Stimulated activated CD4-positive, alpha-beta T cell treated with anti-CD3 and anti-CD28 coated beads, TNF-alpha, amount 100 ng/mL, for 4 hours (primary cell): ENCODE data around the gene PRM3.

ENCODE experiments used
- DNase-seq, 3 experiments: peaks; one replicate each; pipeline ENCODE4 v3.0.0-alpha.2; 2020; ENCODE audit warnings: low read depth in 3 of 3

PRM3 gene

GRCh38 chr16:11272921-11273720 lies at the start of gene PRM3:
PRM3 (minus strand) TSS chr16:11273629; CDS start chr16:11273595, 34 bp downstream.
- no peak for DNase-seq

GRCh38 chr16:11322823-11323222 lies 49.4 kb upstream of the PRM3 start:
- no peak for DNase-seq

DNA sequence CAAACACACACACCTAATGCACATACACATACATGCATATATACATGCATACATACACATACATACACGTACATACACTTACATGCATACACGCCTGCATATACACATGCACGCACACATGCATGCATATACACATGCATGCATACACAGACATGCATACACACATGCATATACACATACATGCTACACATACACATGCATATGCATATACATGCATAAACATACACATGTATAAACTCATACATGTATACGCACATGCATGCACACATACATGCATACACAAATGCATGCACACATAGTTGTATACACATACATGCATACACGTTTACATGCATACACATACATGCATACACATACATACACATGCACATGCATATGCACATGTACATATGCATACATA lies 48.2 kb upstream of the PRM3 start:
- DNase-seq = no peak

GRCh38 chr16:11320170-11320569 lies 46.7 kb upstream of the PRM3 start:
- DNase-seq = no peak

DNA sequence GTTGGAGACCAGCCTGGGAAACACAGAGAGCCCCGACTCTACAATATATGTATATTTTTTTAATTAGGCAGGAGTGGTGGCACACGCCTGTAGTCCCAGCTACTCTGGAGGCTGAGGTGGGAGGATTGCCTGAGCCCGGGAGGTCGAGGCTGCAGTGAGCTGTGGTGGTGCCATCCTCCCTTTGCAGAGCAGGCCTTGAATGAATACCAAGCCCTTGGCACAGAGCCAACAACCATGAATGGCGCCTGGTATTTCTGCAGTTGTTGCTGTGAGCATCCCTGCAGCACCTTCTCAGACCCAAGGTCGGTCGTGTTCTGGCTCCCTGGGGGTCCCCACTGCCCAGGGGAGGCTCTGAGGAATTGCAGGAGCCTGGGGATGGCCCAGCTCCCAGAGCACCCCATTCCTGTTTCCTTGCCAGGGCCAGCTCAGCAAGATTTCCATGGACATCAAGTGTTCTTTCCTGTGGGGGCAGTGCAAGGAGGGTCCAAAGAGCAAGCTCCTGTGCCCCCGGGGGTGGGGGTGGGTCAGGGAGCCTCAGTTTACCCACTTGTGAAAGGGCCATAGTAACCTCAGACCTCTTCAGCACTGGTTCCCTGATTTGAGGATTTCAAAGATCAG lies 46.2 kb upstream of the PRM3 start:
- DNase-seq = no peak

GRCh38 chr16:11318817-11319216 lies 45.4 kb upstream of the PRM3 start:
- DNase-seq = no peak

- no peak for DNase-seq
These were observed 43.0 kb upstream of the PRM3 start for GRCh38 chr16:11316331-11317015.

GRCh38 chr16:11315510-11315909 lies 42.1 kb upstream of the PRM3 start:
- no peak for DNase-seq

GRCh38 chr16:11314309-11314894 lies 41.0 kb upstream of the PRM3 start:
- no peak for DNase-seq

GRCh38 chr16:11313493-11314308 lies 40.3 kb upstream of the PRM3 start:
- no peak for DNase-seq

DNA sequence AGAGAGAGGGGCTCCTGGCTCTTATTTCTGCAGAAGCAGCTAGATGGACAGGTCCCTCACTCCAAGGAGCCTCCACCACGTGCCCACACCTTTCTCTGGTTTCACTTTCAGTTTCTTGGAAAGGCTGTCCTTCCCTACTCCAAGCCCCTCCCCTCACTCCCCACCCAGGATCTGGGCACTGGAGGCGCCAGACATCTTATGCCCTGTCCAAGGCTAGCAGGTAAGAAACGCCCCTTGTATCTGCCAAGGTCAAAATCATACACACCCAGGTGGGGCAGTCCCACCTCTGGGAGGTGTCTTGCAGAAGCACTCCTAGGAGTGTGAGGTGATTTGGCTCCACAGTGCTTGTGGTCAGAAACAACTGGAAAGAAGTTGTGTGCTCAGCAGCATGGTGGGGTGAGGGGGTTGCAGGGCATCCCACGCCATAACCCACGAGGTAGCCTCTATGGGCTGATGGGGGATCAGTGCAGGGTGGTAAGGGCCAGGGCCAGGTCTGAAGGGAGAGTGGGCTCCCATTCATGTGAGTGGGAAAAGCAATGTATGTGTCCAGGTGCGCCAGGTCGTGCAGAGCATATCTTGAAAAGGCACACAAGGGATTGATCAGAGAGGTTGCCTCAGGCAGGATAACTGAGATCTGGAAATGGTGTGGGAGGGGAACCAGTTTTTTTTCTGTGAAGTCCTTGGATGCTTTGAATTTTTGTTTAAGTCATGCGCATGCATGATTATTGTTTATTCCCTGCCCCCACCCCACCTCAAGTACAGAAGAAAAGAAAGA lies 39.5 kb upstream of the PRM3 start:
- no peak for DNase-seq

GRCh38 chr16:11310997-11311561 lies 37.6 kb upstream of the PRM3 start:
- no peak for DNase-seq

DNA sequence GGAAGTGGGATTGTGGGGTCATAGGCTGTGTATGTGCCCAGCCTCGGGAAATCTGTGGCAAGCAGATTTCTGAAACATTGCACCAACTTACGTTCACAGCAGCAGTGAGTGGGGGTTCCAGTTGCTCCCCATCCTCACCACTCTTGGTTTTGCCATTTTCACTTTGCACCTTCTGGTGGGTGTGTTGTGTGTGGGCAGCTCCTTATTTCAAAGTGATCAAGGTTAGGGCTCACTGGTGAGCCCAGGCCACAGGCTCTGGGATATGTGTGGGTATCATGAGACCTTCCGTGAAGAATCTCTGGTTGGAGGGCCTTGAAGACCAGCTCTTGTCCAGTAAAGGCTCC lies 37.2 kb upstream of the PRM3 start:
- no peak for DNase-seq

- DNase-seq = no peak
These were observed 36.6 kb upstream of the PRM3 start for GRCh38 chr16:11309895-11310633.

DNA sequence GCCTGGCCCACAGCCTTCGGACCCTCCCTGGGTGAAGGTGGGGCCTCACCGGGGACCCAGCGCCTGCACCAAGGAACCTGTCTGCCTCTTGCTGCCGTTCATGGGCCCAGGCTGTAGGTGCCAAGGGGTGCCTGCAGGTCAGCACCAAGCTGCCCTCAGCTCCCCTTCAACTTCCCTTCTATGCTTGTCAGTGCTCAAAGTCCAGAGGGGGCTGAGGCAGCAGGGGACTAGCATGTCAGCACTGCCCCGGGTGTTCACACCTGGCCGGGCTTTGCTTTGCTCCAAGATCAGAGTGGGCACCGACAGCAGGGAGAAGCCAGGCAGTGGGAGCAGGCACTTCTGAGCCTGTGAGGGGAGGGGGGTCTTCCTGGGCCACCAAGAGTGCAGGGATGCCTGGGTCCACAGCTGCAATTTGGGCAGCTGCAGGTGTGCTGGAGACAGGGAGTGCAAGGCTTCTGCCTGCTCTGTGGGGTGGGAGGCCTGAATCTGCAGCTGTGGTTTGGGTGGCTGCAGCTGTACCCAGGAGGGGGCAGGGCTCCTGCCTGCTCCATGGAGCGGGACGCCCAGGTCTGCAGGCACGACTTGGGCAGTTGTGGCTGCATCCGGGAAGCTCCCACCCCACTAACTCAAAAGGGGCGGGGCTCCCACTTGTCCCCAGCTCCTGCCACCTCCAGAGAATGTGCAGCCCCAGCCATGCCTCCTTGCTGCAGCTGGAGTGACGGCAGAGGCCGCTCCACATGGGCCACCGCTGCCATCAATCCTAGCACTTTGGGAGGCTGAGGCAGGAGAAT lies 35.3 kb upstream of the PRM3 start:
- DNase-seq = no peak

DNA sequence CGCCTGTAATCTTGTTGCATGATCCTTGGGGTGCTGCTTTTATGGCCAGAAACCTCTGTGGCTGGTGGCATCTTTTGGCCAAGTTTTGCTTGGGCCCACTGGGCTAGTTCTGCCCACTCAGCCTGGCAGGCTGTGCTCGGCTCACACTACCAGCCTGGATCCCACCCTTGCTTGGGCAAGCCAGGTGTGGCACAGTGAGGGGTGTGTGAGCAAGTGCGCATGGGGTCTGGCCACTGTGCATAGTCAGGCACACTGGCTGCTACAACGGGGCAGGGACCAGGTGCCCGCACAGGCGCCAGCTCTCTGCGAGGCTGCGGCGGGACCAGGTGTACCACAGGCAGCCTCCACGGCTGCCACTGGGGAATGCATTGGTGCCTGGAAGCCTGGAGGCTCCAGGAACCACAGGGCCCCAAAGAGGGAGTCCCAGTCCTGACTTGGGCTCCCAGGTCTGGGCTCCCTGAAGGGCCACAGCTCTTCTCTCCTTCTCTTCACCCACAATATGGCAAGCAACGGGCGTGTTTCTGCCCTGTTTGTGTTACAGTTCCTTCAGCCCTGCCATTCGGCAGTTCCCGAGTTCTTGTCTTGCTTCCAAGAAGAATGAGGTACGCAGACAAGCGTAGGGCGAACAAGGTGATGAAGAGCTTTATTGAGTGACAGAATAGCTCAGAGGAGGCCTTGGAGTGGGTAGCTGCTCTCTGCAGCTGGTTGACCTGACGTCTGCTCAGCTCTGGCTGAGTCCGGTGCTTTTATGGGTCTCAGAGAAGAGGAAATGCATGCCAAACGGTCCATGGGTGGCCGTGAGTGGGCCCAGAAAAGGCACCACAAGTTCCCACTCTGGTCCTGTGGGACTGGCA lies 34.4 kb upstream of the PRM3 start:
- no peak for DNase-seq

DNA sequence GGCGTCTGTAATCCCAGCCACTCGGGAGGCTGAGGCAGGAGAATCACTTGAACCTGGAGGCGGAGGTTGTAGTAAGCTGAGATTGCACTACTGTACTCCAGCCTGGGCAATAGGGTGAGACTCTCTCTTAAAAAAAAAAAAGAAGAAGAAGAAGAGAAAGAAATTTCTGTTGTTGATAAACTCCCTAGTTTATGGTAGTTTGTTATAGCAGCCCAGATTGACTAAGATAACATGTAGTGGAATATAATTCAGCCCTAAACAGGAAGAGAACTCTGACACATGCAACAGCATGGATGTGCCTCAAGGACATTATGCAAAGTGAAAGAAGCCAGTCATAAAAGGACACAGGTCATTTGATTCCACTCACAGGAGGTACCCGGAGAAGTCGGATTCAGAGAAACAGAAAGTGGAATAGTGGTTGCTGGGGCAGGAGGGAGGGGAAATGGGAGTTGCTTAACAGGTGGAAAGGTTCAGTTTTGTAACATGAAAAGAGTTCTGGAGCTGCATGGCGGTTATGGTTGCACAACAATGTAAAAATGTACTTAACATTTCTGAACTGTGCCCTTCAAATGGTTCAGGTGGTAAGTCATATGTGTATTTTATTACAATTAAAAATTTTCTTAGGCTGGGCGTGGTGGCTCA lies 33.7 kb upstream of the PRM3 start:
- no peak for DNase-seq

GRCh38 chr16:11306381-11306780 lies 33.0 kb upstream of the PRM3 start:
- DNase-seq = no peak
